Measurements from ENCODE around the gene SCTR. TPM values are rescaled to one million over a fixed set of nuclear protein-coding genes. Genes with fewer than 3 reads are reported as not detected.

The SCTR gene
- total RNA-seq, 1 donor: not detected

- Histone ChIP-seq H3K4me1 (ENCODE audit: insufficient read depth, low read length) (no peaks in the 10 kb centered on the region), H3K4me3 (ENCODE audit: low read length) (no peak overlapping the region), H3K9me3 (ENCODE audit: low read depth, low read length) (no peaks in the 10 kb centered on the region), H3K27me3 (ENCODE audit: insufficient read depth, low read length) (no peaks in the 10 kb centered on the region)
These were observed 47.8 kb downstream of the SCTR start for GRCh38 chr2:119476301-119477112.

- H3K4me1 ChIP-seq (ENCODE audit: insufficient read depth, low read length): no peaks in the 10 kb centered on the region
- H3K4me3 ChIP-seq (ENCODE audit: low read length): no peak overlapping the region
- no peaks in the 10 kb centered on the region for H3K27me3 ChIP-seq (ENCODE audit: insufficient read depth, low read length)
- no peaks in the 10 kb centered on the region for H3K9me3 ChIP-seq (ENCODE audit: low read depth, low read length)
These were observed 48.4 kb downstream of the SCTR start for GRCh38 chr2:119475857-119476244.

GRCh38 chr2:119475225-119475856 is 48.9 kb downstream of the SCTR start:
- H3K4me1 ChIP-seq (ENCODE audit: insufficient read depth, low read length): no peaks in the 10 kb centered on the region
- H3K4me3 ChIP-seq (ENCODE audit: low read length): no peak overlapping the region
- H3K9me3 ChIP-seq (ENCODE audit: low read depth, low read length): no peaks in the 10 kb centered on the region
- H3K27me3 ChIP-seq (ENCODE audit: insufficient read depth, low read length): no peaks in the 10 kb centered on the region

DNA sequence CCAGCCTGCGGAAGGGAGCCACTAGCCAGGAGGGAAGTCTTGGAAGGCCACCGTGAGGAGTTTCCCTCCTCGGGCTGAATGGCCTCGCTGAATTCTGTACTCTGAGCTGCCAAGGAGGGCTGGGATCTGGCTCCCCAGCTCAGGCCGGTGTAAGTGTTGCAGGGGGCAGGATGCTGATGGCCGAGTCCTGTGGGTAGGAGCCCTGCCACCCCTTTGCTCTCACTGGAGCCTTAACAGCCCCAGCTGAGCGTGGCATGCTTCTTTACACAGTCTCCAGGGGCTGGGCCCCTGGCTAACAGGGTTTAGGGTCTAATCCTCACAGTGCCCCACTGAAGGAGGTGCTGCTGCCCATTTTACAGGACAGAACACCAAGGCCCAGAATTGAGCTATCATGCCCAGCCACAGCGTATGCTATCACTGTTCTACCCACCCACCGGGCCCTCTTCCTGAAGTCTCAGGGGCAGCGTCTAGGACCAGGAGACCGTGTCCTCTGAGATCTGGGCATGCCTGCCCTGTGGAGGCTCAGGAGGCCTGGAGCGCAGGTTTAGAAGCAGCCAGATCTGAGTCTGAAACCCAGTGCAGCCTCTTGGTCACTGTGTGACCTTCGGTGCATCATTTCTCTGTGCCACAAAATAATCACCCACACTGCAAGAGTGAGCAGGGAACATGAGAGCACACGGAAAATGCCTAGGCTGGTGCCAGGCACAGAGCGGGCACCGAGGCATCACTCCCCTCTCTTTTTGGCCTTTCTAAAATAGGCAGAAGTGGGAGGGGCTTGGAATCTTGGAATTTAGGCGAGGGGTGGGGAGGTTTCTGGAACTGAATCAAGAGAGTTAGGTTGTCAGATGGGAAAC is 49.7 kb downstream of the SCTR start:
- Histone ChIP-seq H3K4me1 (ENCODE audit: insufficient read depth, low read length) (no peaks in the 10 kb centered on the region), H3K4me3 (ENCODE audit: low read length) (no peak overlapping the region), H3K27me3 (ENCODE audit: insufficient read depth, low read length) (no peaks in the 10 kb centered on the region), H3K9me3 (ENCODE audit: low read depth, low read length) (no peaks in the 10 kb centered on the region)

DNA sequence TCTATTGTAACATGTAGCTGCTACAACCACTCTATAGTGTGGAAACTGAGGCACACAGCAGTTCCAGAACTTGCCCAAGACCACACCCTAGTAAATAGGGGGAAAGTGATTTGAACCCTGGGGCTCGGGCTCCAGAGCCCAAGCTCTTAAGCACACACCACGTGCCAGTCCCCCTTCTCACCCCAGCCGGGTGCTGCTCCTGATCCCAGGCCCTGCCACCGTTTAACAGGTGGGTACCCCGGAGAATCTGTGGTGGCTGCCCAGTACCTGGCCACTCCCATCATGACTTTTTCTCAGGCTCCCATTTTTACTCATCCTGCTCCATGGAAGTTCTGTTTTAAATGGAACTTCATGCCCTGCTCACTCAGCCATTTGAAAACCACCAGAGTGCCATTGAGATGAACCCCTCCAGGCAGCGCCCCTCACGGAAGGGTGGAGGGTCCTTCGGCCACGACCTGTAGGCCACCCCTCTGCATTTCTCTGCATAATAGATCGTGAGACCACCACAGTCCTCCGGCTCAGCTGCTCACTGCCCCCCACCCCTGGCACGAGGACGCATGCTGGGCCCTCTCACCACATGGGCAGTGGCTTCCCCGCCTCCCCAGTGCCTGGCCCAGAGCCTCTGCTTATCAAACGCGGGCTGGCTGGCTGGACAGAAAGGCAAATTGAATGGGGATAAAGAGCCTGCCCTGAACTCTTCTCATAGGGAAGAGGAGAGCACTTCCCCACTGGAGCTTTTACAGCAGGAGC is 50.5 kb downstream of the SCTR start:
- Histone ChIP-seq H3K9me3 (ENCODE audit: low read depth, low read length) (no peaks in the 10 kb centered on the region), H3K27me3 (ENCODE audit: insufficient read depth, low read length) (no peaks in the 10 kb centered on the region), H3K4me3 (ENCODE audit: low read length) (no peak overlapping the region), H3K4me1 (ENCODE audit: insufficient read depth, low read length) (no peaks in the 10 kb centered on the region)

- no peak overlapping the region for H3K4me3 ChIP-seq (ENCODE audit: low read length)
These were observed 51.5 kb downstream of the SCTR start for GRCh38 chr2:119472749-119473148.

GRCh38 chr2:119469661-119470297 is 54.5 kb downstream of the SCTR start:
- Histone ChIP-seq H3K9me3 (ENCODE audit: low read depth, low read length) (no peaks in the 10 kb centered on the region), H3K4me1 (ENCODE audit: insufficient read depth, low read length) (no peaks in the 10 kb centered on the region), H3K4me3 (ENCODE audit: low read length) (no peak overlapping the region), H3K27me3 (ENCODE audit: insufficient read depth, low read length) (no peaks in the 10 kb centered on the region)

More at GRCh38 chr2:119472749-119473148, 51.5 kb downstream of the SCTR start:
- Histone ChIP-seq H3K27me3 (ENCODE audit: insufficient read depth, low read length) (no peaks in the 10 kb centered on the region), H3K4me1 (ENCODE audit: insufficient read depth, low read length) (no peaks in the 10 kb centered on the region), H3K9me3 (ENCODE audit: low read depth, low read length) (no peaks in the 10 kb centered on the region)

DNA sequence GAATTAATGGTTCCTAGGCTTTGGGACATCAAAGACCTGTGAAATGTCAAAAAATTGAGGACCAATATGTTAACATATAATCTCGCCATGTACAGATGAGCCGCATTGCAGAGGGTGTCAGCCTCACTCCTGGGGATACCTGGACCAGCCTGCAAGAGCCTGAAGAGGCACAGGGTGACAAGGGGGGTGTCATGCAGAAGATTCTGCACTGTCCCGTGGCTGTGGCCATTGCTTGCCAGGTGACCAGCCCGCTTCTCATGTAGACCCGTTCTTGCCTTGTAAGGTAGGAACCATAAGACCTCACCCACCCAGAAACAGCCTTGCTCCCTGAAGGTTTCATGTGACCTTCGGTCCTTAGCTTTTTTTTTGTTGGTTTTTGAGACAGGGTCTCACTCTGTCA is 55.2 kb downstream of the SCTR start:
- Histone ChIP-seq H3K9me3 (ENCODE audit: low read depth, low read length) (no peaks in the 10 kb centered on the region), H3K4me1 (ENCODE audit: insufficient read depth, low read length) (no peaks in the 10 kb centered on the region), H3K4me3 (ENCODE audit: low read length) (no peak overlapping the region), H3K27me3 (ENCODE audit: insufficient read depth, low read length) (no peaks in the 10 kb centered on the region)

GRCh38 chr2:119468154-119468955 is 55.9 kb downstream of the SCTR start:
- H3K27me3 ChIP-seq (ENCODE audit: insufficient read depth, low read length): no peaks in the 10 kb centered on the region
- no peaks in the 10 kb centered on the region for H3K4me1 ChIP-seq (ENCODE audit: insufficient read depth, low read length)
- no peaks in the 10 kb centered on the region for H3K9me3 ChIP-seq (ENCODE audit: low read depth, low read length)
- no peak overlapping the region for H3K4me3 ChIP-seq (ENCODE audit: low read length)

- no peaks in the 10 kb centered on the region for H3K27me3 ChIP-seq (ENCODE audit: insufficient read depth, low read length)
- no peak overlapping the region for H3K4me3 ChIP-seq (ENCODE audit: low read length)
These were observed 57.9 kb downstream of the SCTR start for GRCh38 chr2:119466373-119466772.

DNA sequence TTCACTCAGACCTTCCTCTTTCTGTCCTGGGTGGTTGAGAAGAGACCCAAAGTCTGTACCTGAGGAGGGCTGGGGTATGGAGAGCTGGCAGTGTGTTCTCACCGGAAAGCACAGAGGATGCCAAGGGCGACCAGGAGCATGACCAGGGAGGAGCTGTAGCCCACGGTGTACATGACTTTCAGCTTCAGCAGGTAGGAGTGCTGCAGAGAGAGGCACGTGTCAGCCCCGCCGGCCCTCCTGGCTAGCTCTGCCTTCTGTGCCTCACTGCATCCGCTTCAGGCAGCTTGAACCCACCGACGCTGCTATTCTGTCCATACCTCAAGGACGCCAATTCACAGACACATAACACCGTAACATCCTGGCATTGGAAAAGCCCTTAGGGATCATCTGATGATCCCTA is 58.6 kb downstream of the SCTR start:
- Histone ChIP-seq H3K4me1 (ENCODE audit: insufficient read depth, low read length) (no peaks in the 10 kb centered on the region), H3K9me3 (ENCODE audit: low read depth, low read length) (no peaks in the 10 kb centered on the region), H3K27me3 (ENCODE audit: insufficient read depth, low read length) (no peaks in the 10 kb centered on the region), H3K4me3 (ENCODE audit: low read length) (no peak overlapping the region)

More at GRCh38 chr2:119466373-119466772, 57.9 kb downstream of the SCTR start:
- Histone ChIP-seq H3K9me3 (ENCODE audit: low read depth, low read length) (no peaks in the 10 kb centered on the region), H3K4me1 (ENCODE audit: insufficient read depth, low read length) (no peaks in the 10 kb centered on the region)

DNA sequence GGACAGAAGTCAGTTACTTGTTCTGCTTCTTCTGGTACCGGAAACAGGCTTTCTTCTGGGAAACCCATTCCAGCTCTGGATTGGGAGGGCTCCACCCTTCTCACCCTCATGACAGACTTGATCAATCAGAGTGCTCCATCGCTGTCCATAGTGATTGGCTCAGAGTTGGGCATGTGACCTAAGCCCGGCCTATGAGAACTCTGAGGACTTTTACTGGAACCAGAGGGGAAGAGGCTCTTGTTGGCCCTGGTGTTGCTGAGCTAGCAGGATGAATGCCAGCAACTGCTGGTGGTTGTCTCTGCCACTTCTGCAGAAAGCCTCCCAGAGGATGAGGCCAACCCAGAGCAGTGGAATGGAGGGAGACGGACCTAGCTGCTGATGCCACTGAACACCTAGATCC is 59.3 kb downstream of the SCTR start:
- Histone ChIP-seq H3K27me3 (ENCODE audit: insufficient read depth, low read length) (no peaks in the 10 kb centered on the region), H3K4me3 (ENCODE audit: low read length) (no peak overlapping the region), H3K9me3 (ENCODE audit: low read depth, low read length) (no peaks in the 10 kb centered on the region), H3K4me1 (ENCODE audit: insufficient read depth, low read length) (no peaks in the 10 kb centered on the region)

DNA sequence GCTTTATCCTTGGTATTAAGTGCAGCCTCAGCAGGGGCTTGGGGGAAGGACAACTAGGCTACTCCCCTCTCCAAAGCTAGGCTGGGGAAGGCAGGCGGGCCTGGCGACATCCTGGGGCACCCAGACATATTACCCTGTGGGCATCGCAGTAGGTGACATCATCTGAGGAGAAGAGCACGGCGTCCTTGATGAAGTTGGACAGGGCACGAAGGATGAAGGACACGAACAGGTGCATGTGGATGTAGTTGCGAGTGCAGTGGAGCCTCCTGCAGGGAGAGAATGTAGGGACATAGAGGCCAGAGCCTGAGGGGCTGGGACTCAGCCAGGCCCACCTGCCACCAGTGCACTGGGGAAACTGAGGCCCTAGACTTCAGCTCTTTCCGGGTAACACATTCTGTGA is 60.3 kb downstream of the SCTR start:
- Histone ChIP-seq H3K27me3 (ENCODE audit: insufficient read depth, low read length) (no peaks in the 10 kb centered on the region), H3K9me3 (ENCODE audit: low read depth, low read length) (no peaks in the 10 kb centered on the region), H3K4me1 (ENCODE audit: insufficient read depth, low read length) (no peaks in the 10 kb centered on the region)

GRCh38 chr2:119463136-119463535 is 61.1 kb downstream of the SCTR start:
- Histone ChIP-seq H3K9me3 (ENCODE audit: low read depth, low read length) (no peaks in the 10 kb centered on the region), H3K4me1 (ENCODE audit: insufficient read depth, low read length) (no peaks in the 10 kb centered on the region), H3K27me3 (ENCODE audit: insufficient read depth, low read length) (no peaks in the 10 kb centered on the region), H3K4me3 (ENCODE audit: low read length) (no peak overlapping the region)

More for the DNA sequence above, 60.3 kb downstream of the SCTR start:
- no peak overlapping the region for H3K4me3 ChIP-seq (ENCODE audit: low read length)
